Testis (tissue), 3 donors: ENCODE measurements around the gene PXDN. TPM values are rescaled to one million over a fixed set of nuclear protein-coding genes. Genes with fewer than 3 reads are reported as not detected.

ENCODE experiments used
- DNase-seq: peaks from one replicate; pipeline ENCODE4 v3.0.0-alpha.2; 2019
- H3K27ac ChIP-seq, 2 donors: fragments of 200-600 bp; sonication (generic); one replicate each; pipeline ENCODE4 v1.5.1; 2019
- H3K27me3 ChIP-seq: fragments of 200-600 bp; sonication (generic); one replicate; pipeline ENCODE4 v1.5.1; 2019
- H3K36me3 ChIP-seq: fragments of 200-600 bp; sonication (generic); one replicate; pipeline ENCODE4 v1.5.1; 2017; ENCODE audit warnings: low read depth; ENCODE audit errors: missing control alignments
- H3K4me1 ChIP-seq: fragments of 200-600 bp; sonication (generic); one replicate; pipeline ENCODE4 v1.5.1; 2019
- H3K4me3 ChIP-seq, 2 donors: fragments of 200-600 bp; sonication (generic); one replicate each; pipeline ENCODE4 v1.5.1; 2017 to 2019
- H3K9me3 ChIP-seq: fragments of 200-600 bp; sonication (generic); one replicate; pipeline ENCODE4 v1.5.1; 2017
- CTCF ChIP-seq, 3 experiments: fragments of 450-650 bp in 2 of 3; fragments of 200-600 bp in 1 of 3; sonication (generic) in 1 of 3; IDR thresholded peaks; one replicate each; pipeline ENCODE4 v1.5.1; 2016 to 2019; ENCODE audit warnings: antibody characterized with exemption in 3 of 3, mild to moderate bottlenecking in 2 of 3, moderate library complexity in 1 of 3
- POLR2A ChIP-seq: fragments of 450-650 bp; IDR thresholded peaks from one replicate; pipeline ENCODE4 v1.6.1; 2017; ENCODE audit warnings: antibody characterized with exemption, mild to moderate bottlenecking, moderate library complexity
- WGBS, 2 donors: methylation state at CpG; one replicate each; pipeline ENCODE4 v1.1.5; 2018; 5-methylcytosine and 5-hydroxymethylcytosine counted together
- intact Hi-C: fragments of 100-400 bp; cut with DNase I; formaldehyde crosslinking; loops from one replicate; pipeline ENCODE4 v1.15.1; 2023; ENCODE audit warnings: low total_unique reads
- polyA plus RNA-seq: library from polyadenylated mRNA; stranded (reverse); fragments of 350-450 nt; fragmentation: Illumina TruSeq; extraction: RNeasy Lipid Tissue Mini Kit (QIAGEN cat#74804); gene quantifications from one replicate; pipeline ENCODE4 v1.2.3, GENCODE V29; 2014; ENCODE audit warnings: low read depth, low replicate concordance; ENCODE audit not compliant: insufficient read depth
- total RNA-seq, 2 donors: library from RNA; depleted of rRNA; stranded (reverse); fragments of >200 nt; gene quantifications; one replicate each; pipeline ENCODE4 v1.2.3, GENCODE V29; 2016

Gene PXDN
- total and polyA plus RNA-seq, 3 donors from 2014 or later, result 26.7 to 41.8 (median 33.8) TPM

GRCh38 chr2:1658394-1659151, 85.7 kb downstream of the PXDN start:
- TF ChIP-seq CTCF (IDR thresholded peaks at IDR 0.05), result no peak
- no peak for TF ChIP-seq POLR2A
- H3K36me3 ChIP-seq, result no peaks in the 10 kb centered on the region
- DNase-seq, result no peak
- intact Hi-C loops, result no loop called here
- no peak overlapping the region for H3K4me3 ChIP-seq
- no peak overlapping the region for H3K27ac ChIP-seq
- 91 to 94% methylated on average over 26 of the region's 26 CpGs for WGBS, 2 donors
- H3K27me3 ChIP-seq, result no peaks in the 10 kb centered on the region
- H3K9me3 ChIP-seq, result no peaks in the 10 kb centered on the region
- H3K4me1 ChIP-seq, result no peaks in the 10 kb centered on the region

- Histone ChIP-seq H3K36me3 (no peaks in the 10 kb centered on the region), H3K9me3 (no peaks in the 10 kb centered on the region), H3K4me3 (no peak overlapping the region), H3K27me3 (no peaks in the 10 kb centered on the region), H3K27ac (no peak overlapping the region), H3K4me1 (no peaks in the 10 kb centered on the region)
- WGBS, 2 donors, result 77 to 94% methylated on average over 4 to 7 of the region's 7 CpGs
- no peak for DNase-seq
- TF ChIP-seq POLR2A (no peak), CTCF (IDR thresholded peaks at IDR 0.05) (no peak)
- intact Hi-C loops, result no loop called here
Measured at GRCh38 chr2:1656961-1657841, 87.1 kb downstream of the PXDN start.

GRCh38 chr2:1656326-1656960, 87.9 kb downstream of the PXDN start:
- H3K36me3 ChIP-seq, result no peaks in the 10 kb centered on the region
- no peak overlapping the region for H3K27ac ChIP-seq
- DNase-seq, result no peak
- no peak overlapping the region for H3K4me3 ChIP-seq
- no peaks in the 10 kb centered on the region for H3K9me3 ChIP-seq
- intact Hi-C loops, result no loop called here
- WGBS, 2 donors, result 91 to 98% methylated on average over 4 to 6 of the region's 6 CpGs
- no peaks in the 10 kb centered on the region for H3K27me3 ChIP-seq
- TF ChIP-seq POLR2A (no peak), CTCF (IDR thresholded peaks at IDR 0.05) (no peak)
- no peaks in the 10 kb centered on the region for H3K4me1 ChIP-seq

- DNase-seq, result no peak
- intact Hi-C loops, result no loop called here
- Histone ChIP-seq H3K27ac (no peak overlapping the region), H3K4me3 (no peak overlapping the region), H3K9me3 (no peaks in the 10 kb centered on the region), H3K27me3 (no peaks in the 10 kb centered on the region), H3K36me3 (no peaks in the 10 kb centered on the region), H3K4me1 (no peaks in the 10 kb centered on the region)
- 93 to 96% methylated on average over 3 of the region's 3 CpGs for WGBS, 2 donors
- no peak for TF ChIP-seq CTCF (IDR thresholded peaks at IDR 0.05)
- no peak for TF ChIP-seq POLR2A
Measured at GRCh38 chr2:1655461-1655860, 88.9 kb downstream of the PXDN start.
